Osteoblast (primary cell): ENCODE measurements around the gene ZNF630. TPM values are rescaled to one million over a fixed set of nuclear protein-coding genes. Genes with fewer than 3 reads are reported as not detected.
"Not testable (repeated sequence)": the region's sequence is repeated elsewhere in the genome, so short reads cannot be mapped to it uniquely, and the experiment has no call there.

Source experiments
- DNase-seq: peaks from one replicate; pipeline ENCODE4 v3.0.0; 2011; ENCODE audit warnings: low spot score, mixed read lengths; ENCODE audit not compliant: insufficient read length; ENCODE audit errors: missing footprints
- H2AFZ ChIP-seq: 2 replicates; pipeline ENCODE4 v1.6.0; 2011; ENCODE audit warnings: mild to moderate bottlenecking, low read length
- H3K27ac ChIP-seq: 2 replicates; pipeline ENCODE4 v1.5.1; 2011; ENCODE audit warnings: mild to moderate bottlenecking, low read depth, low read length, moderate library complexity
- H3K27me3 ChIP-seq: 2 replicates; pipeline ENCODE4 v1.6.0; 2012; ENCODE audit warnings: mild to moderate bottlenecking, control low read depth, inconsistent platforms, low read length, moderate library complexity; ENCODE audit not compliant: insufficient read depth
- H3K36me3 ChIP-seq: 2 replicates; pipeline ENCODE4 v1.5.1; 2011; ENCODE audit warnings: mild to moderate bottlenecking, low read length, control low read depth, moderate library complexity; ENCODE audit not compliant: insufficient read depth
- H3K4me1 ChIP-seq: 2 replicates; pipeline ENCODE4 v1.5.1; 2011; ENCODE audit warnings: mild to moderate bottlenecking, low read length, control low read depth, moderate library complexity; ENCODE audit not compliant: insufficient read depth
- H3K4me2 ChIP-seq: 2 replicates; pipeline ENCODE4 v1.6.0; 2011; ENCODE audit warnings: mild to moderate bottlenecking, low read length; ENCODE audit not compliant: insufficient read depth
- H3K4me3 ChIP-seq: fragments of 200-600 bp; sonication (generic); 3 replicates; pipeline ENCODE4 v1.5.1; 2012; ENCODE audit warnings: mild to moderate bottlenecking, low read length, inconsistent platforms; ENCODE audit not compliant: insufficient read depth
- H3K79me2 ChIP-seq: 2 replicates; pipeline ENCODE4 v1.6.0; 2012; ENCODE audit warnings: mild to moderate bottlenecking, low read length, control low read depth, inconsistent platforms; ENCODE audit not compliant: insufficient read depth
- H3K9me3 ChIP-seq: 2 replicates; pipeline ENCODE4 v1.5.1; 2011; ENCODE audit warnings: low read depth, low read length, control low read depth
- H4K20me1 ChIP-seq: 2 replicates; pipeline ENCODE4 v1.6.0; 2012; ENCODE audit warnings: mild to moderate bottlenecking, low read length, control low read depth; ENCODE audit not compliant: insufficient read depth
- total RNA-seq: library from RNA; depleted of rRNA; stranded (reverse); fragments of >200 nt; gene quantifications from 2 replicates; pipeline ENCODE4 v1.2.3, GENCODE V29; 2012
- TF ChIP-seq, protein P1 (sequence below): IDR thresholded peaks from 2 replicates; pipeline ENCODE4 v1.5.1; 2011; ENCODE audit warnings: mild to moderate bottlenecking, low read depth, low read length, moderate library complexity; ENCODE audit errors: extremely low read depth

Gene ZNF630
- total RNA-seq, 1 donor = 0.72 TPM

DNA sequence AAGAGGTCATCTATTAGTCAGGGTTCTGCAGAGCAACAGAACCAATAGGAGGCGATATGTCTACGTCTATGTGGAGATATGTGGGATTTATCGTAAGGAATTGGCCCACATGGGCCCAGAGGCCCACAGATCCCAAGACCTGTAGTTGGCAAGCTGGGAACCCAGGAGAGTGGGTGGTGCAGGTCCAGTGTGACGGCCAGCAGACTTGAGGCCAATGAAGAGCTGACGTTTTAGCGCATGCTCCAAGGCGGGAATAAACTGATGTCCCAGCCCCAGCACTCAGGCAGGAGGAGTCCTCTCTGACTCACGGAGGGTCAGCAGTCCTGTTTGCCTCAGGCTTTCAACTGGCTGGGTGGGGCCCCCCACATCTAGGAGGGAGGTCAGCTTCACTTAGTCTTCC is 43.3 kb downstream of the ZNF630 start:
- Histone ChIP-seq H3K4me1 (no peaks in the 10 kb centered on the region), H3K36me3 (no peaks in the 10 kb centered on the region)

DNA sequence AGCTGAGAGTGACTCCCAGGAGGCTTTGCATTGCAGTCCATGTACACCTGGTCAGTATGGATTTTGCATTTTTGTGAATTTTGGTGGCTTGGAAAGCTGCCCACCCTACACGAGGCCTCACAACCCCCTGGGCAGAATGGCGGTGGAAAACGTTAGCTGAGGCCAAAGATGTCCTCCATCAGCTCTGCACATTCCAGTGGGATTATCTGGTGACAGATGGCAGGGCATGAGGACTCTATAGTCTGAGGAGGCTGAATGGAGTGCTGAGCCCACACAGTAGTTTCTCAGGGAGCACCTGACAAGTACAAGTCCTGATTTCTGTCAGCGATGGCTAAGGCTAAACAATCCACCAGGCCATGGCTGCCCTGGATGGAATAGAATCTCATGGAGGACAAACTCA is 43.9 kb downstream of the ZNF630 start:
- not testable (repeated sequence) for H2AFZ ChIP-seq, H3K9me3 ChIP-seq, H3K27me3 ChIP-seq, H3K4me2 ChIP-seq, H3K36me3 ChIP-seq, H4K20me1 ChIP-seq, DNase-seq, H3K27ac ChIP-seq, H3K4me3 ChIP-seq, H3K4me1 ChIP-seq, H3K79me2 ChIP-seq

More for the DNA sequence above, 43.3 kb downstream of the ZNF630 start:
- Histone ChIP-seq H3K27ac (no peak overlapping the region), H3K4me2 (no peak overlapping the region), H3K9me3 (no peaks in the 10 kb centered on the region), H2AFZ (no peak overlapping the region), H4K20me1 (no peaks in the 10 kb centered on the region), H3K4me3 (no peak overlapping the region), H3K79me2 (no peaks in the 10 kb centered on the region), H3K27me3 (no peaks in the 10 kb centered on the region)
- DNase-seq = no peak
- TF ChIP-seq, protein P1, sequence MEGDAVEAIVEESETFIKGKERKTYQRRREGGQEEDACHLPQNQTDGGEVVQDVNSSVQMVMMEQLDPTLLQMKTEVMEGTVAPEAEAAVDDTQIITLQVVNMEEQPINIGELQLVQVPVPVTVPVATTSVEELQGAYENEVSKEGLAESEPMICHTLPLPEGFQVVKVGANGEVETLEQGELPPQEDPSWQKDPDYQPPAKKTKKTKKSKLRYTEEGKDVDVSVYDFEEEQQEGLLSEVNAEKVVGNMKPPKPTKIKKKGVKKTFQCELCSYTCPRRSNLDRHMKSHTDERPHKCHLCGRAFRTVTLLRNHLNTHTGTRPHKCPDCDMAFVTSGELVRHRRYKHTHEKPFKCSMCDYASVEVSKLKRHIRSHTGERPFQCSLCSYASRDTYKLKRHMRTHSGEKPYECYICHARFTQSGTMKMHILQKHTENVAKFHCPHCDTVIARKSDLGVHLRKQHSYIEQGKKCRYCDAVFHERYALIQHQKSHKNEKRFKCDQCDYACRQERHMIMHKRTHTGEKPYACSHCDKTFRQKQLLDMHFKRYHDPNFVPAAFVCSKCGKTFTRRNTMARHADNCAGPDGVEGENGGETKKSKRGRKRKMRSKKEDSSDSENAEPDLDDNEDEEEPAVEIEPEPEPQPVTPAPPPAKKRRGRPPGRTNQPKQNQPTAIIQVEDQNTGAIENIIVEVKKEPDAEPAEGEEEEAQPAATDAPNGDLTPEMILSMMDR = no peak

DNA sequence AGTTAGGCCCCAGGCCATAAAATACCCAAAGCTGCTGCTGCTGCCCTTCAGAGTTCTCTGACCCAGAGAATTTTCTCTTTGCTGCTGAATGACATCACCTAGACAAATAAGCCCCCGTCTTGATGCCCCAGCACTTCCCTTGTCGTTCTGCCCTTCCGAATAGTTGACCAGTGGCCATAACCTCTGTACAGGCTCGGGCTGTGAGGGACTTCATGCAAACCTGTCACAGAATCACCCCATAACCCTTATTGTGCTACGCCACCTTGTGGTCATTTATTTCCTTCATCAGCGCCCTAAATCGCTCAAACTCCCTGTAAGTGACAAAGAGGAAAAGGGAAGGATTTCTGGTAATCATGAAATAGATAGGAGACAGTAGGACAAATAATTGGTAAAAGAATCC is 45.9 kb downstream of the ZNF630 start:
- peak; percentile 65 for DNase-seq
- H4K20me1 ChIP-seq = no peaks in the 10 kb centered on the region
- H3K4me2 ChIP-seq = no peak overlapping the region
- no peaks in the 10 kb centered on the region for H3K4me1 ChIP-seq
- no peaks in the 10 kb centered on the region for H3K79me2 ChIP-seq
- H3K27me3 ChIP-seq = no peaks in the 10 kb centered on the region
- H3K4me3 ChIP-seq = no peak overlapping the region
- H3K27ac ChIP-seq = no peak overlapping the region
- H3K9me3 ChIP-seq = no peaks in the 10 kb centered on the region
- TF ChIP-seq, protein P1 = peak; percentile 64
- no peaks in the 10 kb centered on the region for H3K36me3 ChIP-seq
- H2AFZ ChIP-seq = peak overlapping the region; percentile 13

DNA sequence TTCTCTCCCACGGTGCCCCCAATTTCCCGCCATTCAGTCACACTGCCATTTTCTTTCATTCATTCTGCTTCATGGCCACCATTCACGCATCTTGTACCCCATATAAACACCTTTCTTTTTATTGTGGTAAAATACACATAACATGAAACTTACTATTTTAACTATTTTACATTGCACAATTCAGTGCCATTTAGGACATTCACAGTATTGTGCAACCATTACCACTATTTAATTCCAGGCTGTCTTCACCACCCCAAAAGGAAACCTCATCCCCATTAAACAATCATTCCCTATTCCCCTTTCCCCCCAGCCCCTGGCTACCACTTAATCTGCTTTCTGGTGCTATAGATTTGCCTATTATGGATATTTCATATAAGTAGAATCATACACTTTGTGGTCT is 48.7 kb downstream of the ZNF630 start:
- H4K20me1 ChIP-seq = no peaks in the 10 kb centered on the region
- no peaks in the 10 kb centered on the region for H3K79me2 ChIP-seq
- H3K27ac ChIP-seq = no peak overlapping the region
- no peaks in the 10 kb centered on the region for H3K4me1 ChIP-seq
- H3K4me2 ChIP-seq = no peak overlapping the region
- no peak overlapping the region for H2AFZ ChIP-seq
- no peak for DNase-seq
- H3K9me3 ChIP-seq = no peaks in the 10 kb centered on the region
- H3K27me3 ChIP-seq = no peaks in the 10 kb centered on the region
- H3K4me3 ChIP-seq = no peak overlapping the region
- TF ChIP-seq, protein P1 = no peak
- no peaks in the 10 kb centered on the region for H3K36me3 ChIP-seq
